ENCODE measurements around the gene DRC3.

Gene DRC3

DNA sequence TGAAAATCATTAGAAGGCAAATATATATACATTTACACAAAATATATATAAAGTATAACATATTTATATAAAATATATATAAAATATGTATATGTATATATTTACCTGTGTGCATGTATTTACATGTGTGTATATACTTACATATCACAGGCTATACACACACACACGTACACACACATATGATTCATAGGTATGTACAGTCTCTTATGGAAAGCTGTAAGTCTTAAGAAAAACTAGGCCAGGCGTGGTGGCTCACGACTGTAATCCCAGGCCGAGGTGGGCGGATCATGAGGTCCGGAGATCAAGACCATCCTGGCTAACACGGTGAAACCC, 15.1 kb upstream of the DRC3 start:
- Histone ChIP-seq H3K79me2 (ENCODE audit: control insufficient read depth, insufficient read depth, low read length, poor library complexity) (peaks cover 4% of the 10 kb centered on the region), H2BK120ac (ENCODE audit: insufficient read depth, low read length, poor library complexity) (no peak overlapping the region), H2AFZ (ENCODE audit: insufficient read depth, low read length, poor library complexity) (no peak overlapping the region), H3K14ac (ENCODE audit: low read length) (no peak overlapping the region), H3K27me3 (ENCODE audit: insufficient read depth, low read length) (no peaks in the 10 kb centered on the region), H2AK5ac (ENCODE audit: low read length) (no peak overlapping the region), H4K91ac (ENCODE audit: low read depth, low read length) (peak overlapping the region; percentile 38), H3K4me2 (ENCODE audit: low read length) (no peak overlapping the region), H3K27ac (ENCODE audit: low read depth, low read length) (no peak overlapping the region), H3K4me3 (ENCODE audit: low read depth, low read length) (no peak overlapping the region), H3K9me3 (ENCODE audit: insufficient read depth, low read depth, low read length) (peaks cover 6% of the 10 kb centered on the region), H3K4ac (ENCODE audit: low read depth, low read length) (peak overlapping the region; percentile 36), H2BK5ac (ENCODE audit: low read depth, low read length, poor library complexity) (no peak overlapping the region), H4K8ac (ENCODE audit: low read depth, low read length) (no peak overlapping the region), H4K12ac (ENCODE audit: low read depth, low read length) (no peak overlapping the region), H3K79me1 (ENCODE audit: low read length) (peaks cover 5% of the 10 kb centered on the region), H3K23ac (ENCODE audit: low read length) (no peak overlapping the region), H3K36me3 (ENCODE audit: control insufficient read depth in 1 of 2, insufficient read depth in 2 of 2, low read length in 2 of 2) (peaks cover 6 to 12% of the 10 kb centered on the region in 2 experiments), H2BK12ac (ENCODE audit: low read length) (no peak overlapping the region), H3K9ac (ENCODE audit: low read length) (no peak overlapping the region), H3K4me1 (ENCODE audit: control insufficient read depth in 1 of 2, insufficient read depth in 2 of 2, low read length in 2 of 2) (peaks cover 8 to 12% of the 10 kb centered on the region in 2 experiments), H3K18ac (ENCODE audit: low read length) (no peak overlapping the region)
- no CpG with 5 or more reads among the region's 7 CpGs for WGBS (ENCODE audit: extremely low coverage, insufficient coverage, insufficient read length)
- no peak for DNase-seq

- Histone ChIP-seq H3K27me3 (ENCODE audit: insufficient read depth, low read length) (no peaks in the 10 kb centered on the region), H3K14ac (ENCODE audit: low read length) (peak overlapping the region; percentile 32), H3K79me1 (ENCODE audit: low read length) (peaks cover 8% of the 10 kb centered on the region), H3K9ac (ENCODE audit: low read length) (no peak overlapping the region), H3K27ac (ENCODE audit: low read depth, low read length) (no peak overlapping the region), H2BK5ac (ENCODE audit: low read depth, low read length, poor library complexity) (no peak overlapping the region), H3K4me3 (ENCODE audit: low read depth, low read length) (no peak overlapping the region), H4K12ac (ENCODE audit: low read depth, low read length) (no peak overlapping the region), H3K18ac (ENCODE audit: low read length) (peak overlapping the region; percentile 39), H4K91ac (ENCODE audit: low read depth, low read length) (peak overlapping the region; percentile 17), H2AFZ (ENCODE audit: insufficient read depth, low read length, poor library complexity) (no peak overlapping the region), H3K4ac (ENCODE audit: low read depth, low read length) (peak overlapping the region; percentile 6), H2AK5ac (ENCODE audit: low read length) (peak overlapping the region; percentile 40), H2BK120ac (ENCODE audit: insufficient read depth, low read length, poor library complexity) (no peak overlapping the region), H3K79me2 (ENCODE audit: control insufficient read depth, insufficient read depth, low read length, poor library complexity) (peaks cover 6% of the 10 kb centered on the region), H3K4me2 (ENCODE audit: low read length) (no peak overlapping the region), H3K36me3 (ENCODE audit: control insufficient read depth in 1 of 2, insufficient read depth in 2 of 2, low read length in 2 of 2) (peaks cover 6 to 12% of the 10 kb centered on the region in 2 experiments), H3K23ac (ENCODE audit: low read length) (no peak overlapping the region), H3K4me1 (ENCODE audit: control insufficient read depth in 1 of 2, insufficient read depth in 2 of 2, low read length in 2 of 2) (peaks cover 14 to 17% of the 10 kb centered on the region in 2 experiments), H2BK12ac (ENCODE audit: low read length) (peak overlapping the region; percentile 66), H3K9me3 (ENCODE audit: insufficient read depth, low read depth, low read length) (peaks cover 6% of the 10 kb centered on the region), H4K8ac (ENCODE audit: low read depth, low read length) (no peak overlapping the region)
- no peak for DNase-seq
- WGBS (ENCODE audit: extremely low coverage, insufficient coverage, insufficient read length): no CpG with 5 or more reads among the region's 5 CpGs
Observed at GRCh38 chr17:17958982-17959381, 13.7 kb upstream of the DRC3 start.

DNA sequence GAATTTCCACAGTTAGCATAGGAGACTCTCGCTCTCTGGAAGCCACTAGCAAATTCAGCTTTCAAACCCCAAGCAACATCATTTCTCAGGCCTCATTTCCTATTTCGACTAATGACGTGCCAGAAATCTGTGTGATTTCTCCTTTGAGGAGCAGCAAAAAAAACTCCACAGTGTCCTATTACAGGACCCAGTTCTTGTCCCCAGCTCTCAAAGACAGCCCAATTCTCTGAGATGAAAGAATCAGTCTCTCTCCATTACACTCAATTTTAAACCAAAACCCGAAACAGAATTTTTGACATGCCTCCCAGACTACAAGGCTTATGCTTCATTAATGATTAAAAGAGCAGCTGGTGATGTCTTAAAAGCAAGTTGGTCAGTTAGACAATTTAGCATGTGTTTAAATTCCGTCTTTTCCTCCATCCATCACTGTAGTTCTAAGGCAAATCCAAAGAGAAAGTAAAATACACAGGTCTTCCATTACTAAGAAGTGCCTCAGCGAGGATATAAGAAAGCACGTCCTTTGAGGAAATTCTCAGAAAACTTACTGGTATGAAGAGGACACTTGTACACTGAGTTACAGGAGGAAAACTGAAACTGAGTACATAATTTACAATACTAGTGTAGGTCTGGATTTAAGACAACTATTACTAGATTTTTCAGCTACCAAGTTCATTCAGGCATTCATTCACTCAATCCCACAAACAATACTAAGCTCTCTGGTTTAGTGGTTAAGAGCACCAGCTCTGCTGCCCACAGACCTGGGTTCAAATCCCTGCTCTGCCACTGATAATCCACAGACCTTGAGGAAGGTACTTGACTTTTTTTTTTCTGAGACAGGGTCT, 12.9 kb upstream of the DRC3 start:
- H3K36me3 ChIP-seq (ENCODE audit: control insufficient read depth in 1 of 2, insufficient read depth in 2 of 2, low read length in 2 of 2): peaks cover 6 to 12% of the 10 kb centered on the region in 2 experiments
- peak overlapping the region; percentile 84 for H3K4ac ChIP-seq (ENCODE audit: low read depth, low read length)
- peak overlapping the region; percentile 66 for H4K8ac ChIP-seq (ENCODE audit: low read depth, low read length)
- peaks cover 8% of the 10 kb centered on the region for H3K79me1 ChIP-seq (ENCODE audit: low read length)
- H2BK12ac ChIP-seq (ENCODE audit: low read length): peak overlapping the region; percentile 27
- no peak overlapping the region for H4K12ac ChIP-seq (ENCODE audit: low read depth, low read length)
- peaks cover 6% of the 10 kb centered on the region for H3K79me2 ChIP-seq (ENCODE audit: control insufficient read depth, insufficient read depth, low read length, poor library complexity)
- no peak overlapping the region for H2AK5ac ChIP-seq (ENCODE audit: low read length)
- H3K4me2 ChIP-seq (ENCODE audit: low read length): no peak overlapping the region
- no peak overlapping the region for H3K23ac ChIP-seq (ENCODE audit: low read length)
- peak overlapping the region; percentile 30 for H4K91ac ChIP-seq (ENCODE audit: low read depth, low read length)
- peaks cover 6% of the 10 kb centered on the region for H3K9me3 ChIP-seq (ENCODE audit: insufficient read depth, low read depth, low read length)
- H2AFZ ChIP-seq (ENCODE audit: insufficient read depth, low read length, poor library complexity): no peak overlapping the region
- H3K9ac ChIP-seq (ENCODE audit: low read length): no peak overlapping the region
- peak overlapping the region; percentile 52 for H2BK5ac ChIP-seq (ENCODE audit: low read depth, low read length, poor library complexity)
- H3K18ac ChIP-seq (ENCODE audit: low read length): peak overlapping the region; percentile 33
- H3K27ac ChIP-seq (ENCODE audit: low read depth, low read length): peak overlapping the region; percentile 64
- H2BK120ac ChIP-seq (ENCODE audit: insufficient read depth, low read length, poor library complexity): peak overlapping the region; percentile 36
- peaks cover 14 to 17% of the 10 kb centered on the region in 2 experiments for H3K4me1 ChIP-seq (ENCODE audit: control insufficient read depth in 1 of 2, insufficient read depth in 2 of 2, low read length in 2 of 2)
- H3K27me3 ChIP-seq (ENCODE audit: insufficient read depth, low read length): no peaks in the 10 kb centered on the region
- no peak overlapping the region for H3K4me3 ChIP-seq (ENCODE audit: low read depth, low read length)
- no peak for DNase-seq
- peak overlapping the region; percentile 44 for H3K14ac ChIP-seq (ENCODE audit: low read length)
- WGBS (ENCODE audit: extremely low coverage, insufficient coverage, insufficient read length): no CpG with 5 or more reads among the region's 7 CpGs

DNA sequence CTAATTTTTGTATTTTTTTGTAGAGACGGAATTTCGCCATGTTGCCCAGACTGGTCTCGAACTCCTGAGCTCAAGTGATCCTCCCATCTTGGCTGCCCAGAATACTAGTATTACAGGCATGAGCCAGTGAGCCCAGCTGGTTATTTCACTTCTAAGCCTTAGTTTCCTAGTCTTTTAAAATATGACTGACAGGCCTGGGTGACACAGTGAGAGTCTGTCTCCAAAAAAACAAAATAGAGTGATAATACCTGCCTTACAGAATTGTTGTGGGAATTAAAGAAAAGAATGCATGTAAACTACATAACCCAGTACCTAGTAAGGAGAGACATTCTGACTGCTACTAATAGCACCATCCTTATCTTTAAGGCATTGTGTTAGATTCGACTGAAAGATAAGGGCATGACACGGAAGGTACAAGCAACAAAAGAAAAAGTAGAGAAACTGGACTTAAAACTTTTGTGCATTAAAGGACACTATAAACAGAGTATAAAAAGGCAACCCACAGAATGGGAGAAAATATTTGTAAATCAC, 12.1 kb upstream of the DRC3 start:
- Histone ChIP-seq H3K9ac (ENCODE audit: low read length) (no peak overlapping the region), H3K79me2 (ENCODE audit: control insufficient read depth, insufficient read depth, low read length, poor library complexity) (peaks cover 6% of the 10 kb centered on the region), H2BK5ac (ENCODE audit: low read depth, low read length, poor library complexity) (peak overlapping the region; percentile 52), H3K36me3 (ENCODE audit: control insufficient read depth in 1 of 2, insufficient read depth in 2 of 2, low read length in 2 of 2) (peaks cover 6 to 8% of the 10 kb centered on the region in 2 experiments), H3K23ac (ENCODE audit: low read length) (no peak overlapping the region), H3K4me1 (ENCODE audit: control insufficient read depth in 1 of 2, insufficient read depth in 2 of 2, low read length in 2 of 2) (peaks cover 14 to 19% of the 10 kb centered on the region in 2 experiments), H3K4me3 (ENCODE audit: low read depth, low read length) (no peak overlapping the region), H4K8ac (ENCODE audit: low read depth, low read length) (peak overlapping the region; percentile 66), H3K79me1 (ENCODE audit: low read length) (peaks cover 8% of the 10 kb centered on the region), H3K4me2 (ENCODE audit: low read length) (no peak overlapping the region), H3K18ac (ENCODE audit: low read length) (peak overlapping the region; percentile 33), H3K27ac (ENCODE audit: low read depth, low read length) (peak overlapping the region; percentile 64), H3K9me3 (ENCODE audit: insufficient read depth, low read depth, low read length) (peaks cover 6% of the 10 kb centered on the region), H2BK12ac (ENCODE audit: low read length) (peak overlapping the region; percentile 27), H3K14ac (ENCODE audit: low read length) (no peak overlapping the region), H3K4ac (ENCODE audit: low read depth, low read length) (peak overlapping the region; percentile 84), H2AFZ (ENCODE audit: insufficient read depth, low read length, poor library complexity) (no peak overlapping the region), H2BK120ac (ENCODE audit: insufficient read depth, low read length, poor library complexity) (peak overlapping the region; percentile 36), H4K12ac (ENCODE audit: low read depth, low read length) (no peak overlapping the region), H2AK5ac (ENCODE audit: low read length) (no peak overlapping the region), H3K27me3 (ENCODE audit: insufficient read depth, low read length) (no peaks in the 10 kb centered on the region), H4K91ac (ENCODE audit: low read depth, low read length) (peak overlapping the region; percentile 30)
- WGBS (ENCODE audit: extremely low coverage, insufficient coverage, insufficient read length): no CpG with 5 or more reads among the region's 5 CpGs
- DNase-seq: peak; percentile 48 to 82

Measured in trophoblast cell (in vitro differentiated cells and primary cell).